Measurements from ENCODE around the gene MMP28.

DNA sequence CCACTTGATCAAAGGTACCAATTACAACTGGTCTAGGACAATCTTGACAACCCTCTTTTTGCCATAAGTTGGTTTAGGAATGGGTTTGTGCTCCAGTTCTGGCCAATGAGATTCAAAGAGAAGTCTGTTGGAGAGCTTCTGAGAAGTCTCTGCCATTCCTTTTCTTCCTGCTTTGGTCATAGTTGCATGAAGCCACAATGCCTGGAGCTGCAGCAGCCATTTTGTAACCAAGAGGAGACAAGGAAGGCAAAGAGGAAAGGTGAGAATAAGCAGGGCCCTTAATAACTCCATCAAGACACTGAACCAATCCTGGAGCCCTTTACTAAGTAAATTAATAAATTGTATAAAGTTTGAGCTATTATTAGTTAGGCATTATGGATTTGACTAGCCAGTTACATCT is 38.2 kb downstream of the MMP28 start:
- TF ChIP-seq, protein P1, sequence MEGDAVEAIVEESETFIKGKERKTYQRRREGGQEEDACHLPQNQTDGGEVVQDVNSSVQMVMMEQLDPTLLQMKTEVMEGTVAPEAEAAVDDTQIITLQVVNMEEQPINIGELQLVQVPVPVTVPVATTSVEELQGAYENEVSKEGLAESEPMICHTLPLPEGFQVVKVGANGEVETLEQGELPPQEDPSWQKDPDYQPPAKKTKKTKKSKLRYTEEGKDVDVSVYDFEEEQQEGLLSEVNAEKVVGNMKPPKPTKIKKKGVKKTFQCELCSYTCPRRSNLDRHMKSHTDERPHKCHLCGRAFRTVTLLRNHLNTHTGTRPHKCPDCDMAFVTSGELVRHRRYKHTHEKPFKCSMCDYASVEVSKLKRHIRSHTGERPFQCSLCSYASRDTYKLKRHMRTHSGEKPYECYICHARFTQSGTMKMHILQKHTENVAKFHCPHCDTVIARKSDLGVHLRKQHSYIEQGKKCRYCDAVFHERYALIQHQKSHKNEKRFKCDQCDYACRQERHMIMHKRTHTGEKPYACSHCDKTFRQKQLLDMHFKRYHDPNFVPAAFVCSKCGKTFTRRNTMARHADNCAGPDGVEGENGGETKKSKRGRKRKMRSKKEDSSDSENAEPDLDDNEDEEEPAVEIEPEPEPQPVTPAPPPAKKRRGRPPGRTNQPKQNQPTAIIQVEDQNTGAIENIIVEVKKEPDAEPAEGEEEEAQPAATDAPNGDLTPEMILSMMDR (conservative IDR thresholded peaks at IDR 0.05; ENCODE audit: low read depth, low read length), result no peak
- TF ChIP-seq EZH2 (IDR thresholded peaks at IDR 0.05; ENCODE audit: low read length, unreplicated experiment) (no peak), EZH2phosphoT487 (IDR thresholded peaks at IDR 0.05; ENCODE audit: borderline replicate concordance, low read length) (no peak)

Measured in PC-3 (cell line).